Coronary artery (tissue), 2 donors: ENCODE results near the gene AIP.

Experiments used
- DNase-seq: peaks from one replicate; pipeline ENCODE4 v3.0.0-alpha.2; 2017; ENCODE audit warnings: low spot score
- H3K27ac ChIP-seq, 2 donors: fragments of 200-600 bp; sonication (generic); one replicate each; pipeline ENCODE4 v1.5.1; 2016 to 2019
- H3K4me3 ChIP-seq: fragments of 200-600 bp; sonication (generic); 2 replicates; pipeline ENCODE4 v1.5.1; 2016; ENCODE audit warnings: mild to moderate bottlenecking, moderate library complexity
- TF ChIP-seq, protein P1 (sequence below): fragments of 200-600 bp; sonication (generic); IDR thresholded peaks from one replicate; pipeline ENCODE4 v1.5.1; 2019; ENCODE audit warnings: antibody characterized with exemption

The AIP gene

GRCh38 chr11:67436459-67437081 is 46.3 kb upstream of the AIP start:
- Histone ChIP-seq H3K27ac (peak overlapping the region in 1 of 2 donors; percentile 58), H3K4me3 (peak overlapping the region; percentile 28)
- TF ChIP-seq, protein P1, sequence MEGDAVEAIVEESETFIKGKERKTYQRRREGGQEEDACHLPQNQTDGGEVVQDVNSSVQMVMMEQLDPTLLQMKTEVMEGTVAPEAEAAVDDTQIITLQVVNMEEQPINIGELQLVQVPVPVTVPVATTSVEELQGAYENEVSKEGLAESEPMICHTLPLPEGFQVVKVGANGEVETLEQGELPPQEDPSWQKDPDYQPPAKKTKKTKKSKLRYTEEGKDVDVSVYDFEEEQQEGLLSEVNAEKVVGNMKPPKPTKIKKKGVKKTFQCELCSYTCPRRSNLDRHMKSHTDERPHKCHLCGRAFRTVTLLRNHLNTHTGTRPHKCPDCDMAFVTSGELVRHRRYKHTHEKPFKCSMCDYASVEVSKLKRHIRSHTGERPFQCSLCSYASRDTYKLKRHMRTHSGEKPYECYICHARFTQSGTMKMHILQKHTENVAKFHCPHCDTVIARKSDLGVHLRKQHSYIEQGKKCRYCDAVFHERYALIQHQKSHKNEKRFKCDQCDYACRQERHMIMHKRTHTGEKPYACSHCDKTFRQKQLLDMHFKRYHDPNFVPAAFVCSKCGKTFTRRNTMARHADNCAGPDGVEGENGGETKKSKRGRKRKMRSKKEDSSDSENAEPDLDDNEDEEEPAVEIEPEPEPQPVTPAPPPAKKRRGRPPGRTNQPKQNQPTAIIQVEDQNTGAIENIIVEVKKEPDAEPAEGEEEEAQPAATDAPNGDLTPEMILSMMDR: no peak
- no peak for DNase-seq

GRCh38 chr11:67437082-67437808 is 45.6 kb upstream of the AIP start, which contains the start of gene PTPRCAP:
Gene PTPRCAP, minus strand, starts transcription at chr11:67437682. Its CDS starts 63 bp downstream, at chr11:67437619.
- H3K4me3 ChIP-seq: peak within 1 kb of the TSS; percentile 28
- no peak for DNase-seq
- H3K27ac ChIP-seq: peak within 1 kb of the TSS; percentile 61 to 74
- TF ChIP-seq, protein P1: no peak

DNA sequence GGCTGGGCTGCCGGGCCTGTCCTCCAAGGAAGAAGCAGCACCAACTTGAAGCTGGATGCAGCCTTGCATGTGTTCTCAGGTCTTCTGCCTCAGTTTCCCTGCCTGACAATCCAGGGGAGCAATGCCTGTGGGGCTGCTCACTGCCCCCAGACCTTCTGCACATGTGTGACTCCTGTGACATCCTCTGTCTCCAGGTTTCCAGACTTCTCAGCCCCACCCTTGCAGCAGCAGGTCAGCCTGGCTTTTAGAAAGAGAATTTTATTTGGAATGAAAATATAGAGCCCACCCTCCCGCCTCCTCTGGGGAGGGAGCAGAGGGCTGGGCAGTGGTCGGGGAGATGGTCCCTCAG is 45.0 kb upstream of the AIP start:
- DNase-seq: no peak
- no peak overlapping the region for H3K4me3 ChIP-seq
- H3K27ac ChIP-seq: peak overlapping the region in 1 of 2 donors; percentile 58
- TF ChIP-seq, protein P1: no peak

- Histone ChIP-seq H3K4me3 (no peak overlapping the region), H3K27ac (peak overlapping the region; percentile 61 to 74)
- TF ChIP-seq, protein P1: no peak
- DNase-seq: no peak
Measured at GRCh38 chr11:67438158-67438902, 44.5 kb upstream of the AIP start.

- Histone ChIP-seq H3K27ac (peak overlapping the region; percentile 61 to 74), H3K4me3 (no peak overlapping the region)
- TF ChIP-seq, protein P1: no peak
- no peak for DNase-seq
Measured at GRCh38 chr11:67439321-67440228, 43.3 kb upstream of the AIP start.

- no peak for DNase-seq
- H3K27ac ChIP-seq: peak overlapping the region; percentile 61 to 74
Measured at GRCh38 chr11:67440229-67441097, 42.4 kb upstream of the AIP start.

More at GRCh38 chr11:67440229-67441097, 42.4 kb upstream of the AIP start:
- TF ChIP-seq, protein P1: no peak
- no peak overlapping the region for H3K4me3 ChIP-seq
